Measurements from ENCODE around the gene SLC22A4.

DNA sequence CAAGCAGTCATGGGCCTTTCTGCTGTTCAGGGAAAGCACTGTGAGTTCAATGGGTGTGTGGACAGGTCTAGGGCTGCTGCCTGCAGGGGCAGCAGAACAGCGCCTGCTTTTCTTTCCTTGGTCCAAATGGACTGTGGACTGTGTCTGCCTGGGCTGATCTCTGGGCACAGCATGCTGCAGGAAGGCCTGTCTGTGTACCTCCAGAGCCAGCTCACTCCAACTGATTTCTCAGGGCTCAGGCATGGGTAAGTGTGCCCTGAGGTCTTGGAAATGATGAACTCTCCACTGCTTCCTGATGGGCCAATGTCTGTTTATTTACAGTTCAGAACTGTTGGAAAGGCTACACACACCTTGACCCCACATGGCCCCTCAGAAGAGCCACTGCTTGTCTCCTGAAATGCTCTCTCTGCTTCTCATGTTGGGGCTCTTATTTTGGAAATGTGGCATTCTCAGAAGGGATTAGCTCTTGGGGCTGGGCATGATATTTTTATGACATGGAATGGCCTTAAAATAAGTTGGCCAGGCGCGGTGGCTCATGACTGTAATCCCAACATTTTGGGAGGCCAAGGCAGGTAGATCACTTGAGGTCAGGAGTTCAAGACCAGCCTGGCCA, 27.0 kb downstream of the SLC22A4 start:
- TF ChIP-seq RARB (CRISPR knock-in tag; IDR thresholded peaks at IDR 0.05) (no peak), RAD21 (conservative IDR thresholded peaks at IDR 0.05 in 1 of 2, IDR thresholded peaks at IDR 0.05 in 1 of 2) (no peak), ZFP36 (IDR thresholded peaks at IDR 0.05; ENCODE audit: borderline replicate concordance, partially characterized antibody) (no peak), CHD2 (IDR thresholded peaks at IDR 0.05; ENCODE audit: low read length, partially characterized antibody) (no peak), CBX8 (IDR thresholded peaks at IDR 0.05) (no peak), SMC3 (IDR thresholded peaks at IDR 0.05) (no peak), POLR2A (IDR thresholded peaks at IDR 0.05; ENCODE audit: low read length) (no peak), RCOR1 (IDR thresholded peaks at IDR 0.05; ENCODE audit: low read depth, low read length) (no peak), NR3C1 (IDR thresholded peaks at IDR 0.05) (no peak)
- TF ChIP-seq, protein P1, sequence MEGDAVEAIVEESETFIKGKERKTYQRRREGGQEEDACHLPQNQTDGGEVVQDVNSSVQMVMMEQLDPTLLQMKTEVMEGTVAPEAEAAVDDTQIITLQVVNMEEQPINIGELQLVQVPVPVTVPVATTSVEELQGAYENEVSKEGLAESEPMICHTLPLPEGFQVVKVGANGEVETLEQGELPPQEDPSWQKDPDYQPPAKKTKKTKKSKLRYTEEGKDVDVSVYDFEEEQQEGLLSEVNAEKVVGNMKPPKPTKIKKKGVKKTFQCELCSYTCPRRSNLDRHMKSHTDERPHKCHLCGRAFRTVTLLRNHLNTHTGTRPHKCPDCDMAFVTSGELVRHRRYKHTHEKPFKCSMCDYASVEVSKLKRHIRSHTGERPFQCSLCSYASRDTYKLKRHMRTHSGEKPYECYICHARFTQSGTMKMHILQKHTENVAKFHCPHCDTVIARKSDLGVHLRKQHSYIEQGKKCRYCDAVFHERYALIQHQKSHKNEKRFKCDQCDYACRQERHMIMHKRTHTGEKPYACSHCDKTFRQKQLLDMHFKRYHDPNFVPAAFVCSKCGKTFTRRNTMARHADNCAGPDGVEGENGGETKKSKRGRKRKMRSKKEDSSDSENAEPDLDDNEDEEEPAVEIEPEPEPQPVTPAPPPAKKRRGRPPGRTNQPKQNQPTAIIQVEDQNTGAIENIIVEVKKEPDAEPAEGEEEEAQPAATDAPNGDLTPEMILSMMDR (IDR thresholded peaks at IDR 0.05), result no peak
- TF ChIP-seq, protein P2, sequence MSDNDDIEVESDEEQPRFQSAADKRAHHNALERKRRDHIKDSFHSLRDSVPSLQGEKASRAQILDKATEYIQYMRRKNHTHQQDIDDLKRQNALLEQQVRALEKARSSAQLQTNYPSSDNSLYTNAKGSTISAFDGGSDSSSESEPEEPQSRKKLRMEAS (IDR thresholded peaks at IDR 0.05), result no peak

Measured in A549 (cell line).